GM23338 (cell line): ENCODE measurements around the gene METTL18. TPM values are rescaled to one million over a fixed set of nuclear protein-coding genes. Genes with fewer than 3 reads are reported as not detected.
A peak's percentile ranks its signal among the peaks of the same experiment; 100 is the strongest.

Experiments used
- ATAC-seq: fragments of 200-7000 bp; cut with Tn5 transposase; 3 replicates; pipeline ENCODE4 v1.9.1; 2020
- DNase-seq: peaks from one replicate; pipeline ENCODE4 v3.0.0-alpha.2; 2015; ENCODE audit warnings: low spot score
- H2AFZ ChIP-seq: fragments of 200-600 bp; sonication (generic); 2 replicates; pipeline ENCODE4 v1.8.0; 2016; ENCODE audit warnings: antibody characterized with exemption, mild to moderate bottlenecking, moderate library complexity
- H3F3A ChIP-seq: fragments of 200-600 bp; sonication (generic); replicated peaks from 2 replicates; pipeline ENCODE4 v1.8.0; 2017; ENCODE audit warnings: antibody characterized with exemption, mixed run types, low read depth
- H3K27ac ChIP-seq: fragments of 200-600 bp; sonication (generic); 2 replicates; pipeline ENCODE4 v1.6.1; 2016; ENCODE audit warnings: low read depth
- H3K27me3 ChIP-seq: fragments of 200-600 bp; sonication (generic); 2 replicates; pipeline ENCODE4 v1.8.0; 2016; ENCODE audit warnings: mild to moderate bottlenecking, mixed run types, moderate library complexity; ENCODE audit not compliant: insufficient read depth
- H3K36me3 ChIP-seq: fragments of 200-600 bp; sonication (generic); 2 replicates; pipeline ENCODE4 v1.8.0; 2016; ENCODE audit warnings: mild to moderate bottlenecking; ENCODE audit not compliant: insufficient read depth
- H3K4me1 ChIP-seq: fragments of 200-600 bp; sonication (generic); 2 replicates; pipeline ENCODE4 v1.8.0; 2016; ENCODE audit warnings: mild to moderate bottlenecking, moderate library complexity; ENCODE audit not compliant: insufficient read depth
- H3K4me2 ChIP-seq: fragments of 200-600 bp; sonication (generic); 2 replicates; pipeline ENCODE4 v1.7.1; 2017; ENCODE audit warnings: mixed run types
- H3K4me3 ChIP-seq: fragments of 200-600 bp; sonication (generic); 2 replicates; pipeline ENCODE4 v1.6.1; 2016; ENCODE audit warnings: mixed run types
- H3K79me2 ChIP-seq: fragments of 200-600 bp; sonication (generic); replicated peaks from 2 replicates; pipeline ENCODE4 v1.8.0; 2017; ENCODE audit warnings: mild to moderate bottlenecking; ENCODE audit not compliant: insufficient read depth
- H3K9me2 ChIP-seq: fragments of 200-600 bp; sonication (generic); 2 replicates; pipeline ENCODE4 v1.8.0; 2017; ENCODE audit not compliant: insufficient read depth
- H4K20me1 ChIP-seq: fragments of 200-600 bp; sonication (generic); replicated peaks from 2 replicates; pipeline ENCODE4 v1.8.0; 2017; ENCODE audit warnings: mild to moderate bottlenecking; ENCODE audit not compliant: insufficient read depth
- H3K27ac Mint-ChIP-seq: 2 replicates; pipeline ENCODE4 v1.8.0; 2020; ENCODE audit warnings: inconsistent platforms, mild to moderate bottlenecking, moderate library complexity, mixed read lengths
- H3K27me3 Mint-ChIP-seq: 3 replicates; pipeline ENCODE4 v1.8.0; 2022; ENCODE audit warnings: low read depth, mild to moderate bottlenecking, moderate library complexity, mixed read lengths, inconsistent platforms; ENCODE audit not compliant: insufficient read depth, poor library complexity
- H3K36me3 Mint-ChIP-seq: 3 replicates; pipeline ENCODE4 v1.8.0; 2021; ENCODE audit warnings: low read depth, mild to moderate bottlenecking, inconsistent platforms, moderate library complexity, mixed read lengths
- H3K4me1 Mint-ChIP-seq: 3 replicates; pipeline ENCODE4 v1.8.0; 2020; ENCODE audit warnings: mild to moderate bottlenecking, inconsistent platforms, mixed read lengths
- H3K4me3 Mint-ChIP-seq: 3 replicates; pipeline ENCODE4 v1.8.0; 2021; ENCODE audit warnings: moderate library complexity, mild to moderate bottlenecking, inconsistent platforms, mixed read lengths
- H3K9me3 Mint-ChIP-seq: 3 replicates; pipeline ENCODE4 v1.8.0; 2020; ENCODE audit warnings: moderate library complexity, mild to moderate bottlenecking, inconsistent platforms, mixed read lengths
- CREB1 ChIP-seq: fragments of 250-450 bp; sonication (Bioruptor Pico); IDR thresholded peaks from 2 replicates; pipeline ENCODE4 v1.5.0; 2020; ENCODE audit warnings: low read depth, mild to moderate bottlenecking, moderate library complexity
- CTCF ChIP-seq, 2 experiments: fragments of 200-600 bp in 1 of 2; sonication (generic) in 1 of 2; conservative IDR thresholded peaks; 2 replicates each; pipeline versions ENCODE4 v1.5.1 to v1.6.1; 2016 to 2017; ENCODE audit warnings: antibody characterized with exemption in 2 of 2, low read depth in 2 of 2, mild to moderate bottlenecking in 2 of 2, moderate library complexity in 1 of 2
- EZH2 ChIP-seq: fragments of 200-600 bp; sonication (generic); IDR thresholded peaks from one replicate; pipeline ENCODE4 v1.8.0; 2017; ENCODE audit warnings: antibody characterized with exemption, mild to moderate bottlenecking, low read depth; ENCODE audit not compliant: unreplicated experiment
- EZH2phosphoT487 ChIP-seq: fragments of 200-600 bp; sonication (generic); IDR thresholded peaks from one replicate; pipeline ENCODE4 v1.8.1; 2018; ENCODE audit warnings: antibody characterized with exemption; ENCODE audit not compliant: unreplicated experiment
- JUNB ChIP-seq: IDR thresholded peaks from one replicate; pipeline ENCODE4 v1.6.1; 2016; ENCODE audit warnings: antibody characterized with exemption; ENCODE audit not compliant: unreplicated experiment
- NANOG ChIP-seq: IDR thresholded peaks from 2 replicates; pipeline ENCODE4 v1.6.1; 2016; ENCODE audit warnings: antibody characterized with exemption, borderline replicate concordance
- POLR2AphosphoS5 ChIP-seq: IDR thresholded peaks from 2 replicates; pipeline ENCODE4 v1.6.1; 2016; ENCODE audit warnings: antibody characterized with exemption, low read depth
- STAT1 ChIP-seq: IDR thresholded peaks from one replicate; pipeline ENCODE4 v1.6.1; 2016; ENCODE audit warnings: antibody characterized with exemption; ENCODE audit not compliant: unreplicated experiment
- ZNF331 ChIP-seq: fragments of 250-450 bp; sonication (Bioruptor Pico); IDR thresholded peaks from 2 replicates; pipeline ENCODE4 v1.5.0; 2020; ENCODE audit warnings: low read depth, mild to moderate bottlenecking, moderate library complexity
- polyA plus RNA-seq: library from polyadenylated mRNA; unstranded; fragments of >200 nt; fragmentation: Nextera tagmentation; extraction: Ambion mirVana; gene quantifications from 2 replicates; pipeline ENCODE4 v1.2.1, GENCODE V29; 2016
- total RNA-seq: library from RNA; depleted of rRNA; stranded (reverse); fragments of >200 nt; shearing (Covaris generic); gene quantifications from 2 replicates; pipeline ENCODE4 v1.2.3, GENCODE V29; 2014
- TF ChIP-seq, protein P1 (sequence below): IDR thresholded peaks from one replicate; pipeline ENCODE4 v1.6.1; 2018; ENCODE audit warnings: antibody characterized with exemption; ENCODE audit not compliant: unreplicated experiment
- TF ChIP-seq, protein P2 (sequence below): IDR thresholded peaks from 2 replicates; pipeline ENCODE4 v1.6.1; 2016; ENCODE audit warnings: antibody characterized with exemption

METTL18 gene
- total and polyA plus RNA-seq, 2 experiments from 2014 or later, result 9.9 to 13.6 TPM

GRCh38 chr1:169753549-169753948 is 41.2 kb downstream of the METTL18 start:
- H3K9me3 Mint-ChIP-seq, result peaks cover 11% of the 10 kb centered on the region
- H3K27ac ChIP-seq, result no peak overlapping the region
- TF ChIP-seq POLR2AphosphoS5 (no peak), STAT1 (no peak), JUNB (no peak), CREB1 (CRISPR knock-in tag) (no peak), CTCF (conservative IDR thresholded peaks at IDR 0.05; ENCODE audit: low read depth in 2 of 2) (no peak), EZH2 (no peak), ZNF331 (CRISPR knock-in tag) (no peak), NANOG (no peak), EZH2phosphoT487 (no peak)
- TF ChIP-seq, protein P1, sequence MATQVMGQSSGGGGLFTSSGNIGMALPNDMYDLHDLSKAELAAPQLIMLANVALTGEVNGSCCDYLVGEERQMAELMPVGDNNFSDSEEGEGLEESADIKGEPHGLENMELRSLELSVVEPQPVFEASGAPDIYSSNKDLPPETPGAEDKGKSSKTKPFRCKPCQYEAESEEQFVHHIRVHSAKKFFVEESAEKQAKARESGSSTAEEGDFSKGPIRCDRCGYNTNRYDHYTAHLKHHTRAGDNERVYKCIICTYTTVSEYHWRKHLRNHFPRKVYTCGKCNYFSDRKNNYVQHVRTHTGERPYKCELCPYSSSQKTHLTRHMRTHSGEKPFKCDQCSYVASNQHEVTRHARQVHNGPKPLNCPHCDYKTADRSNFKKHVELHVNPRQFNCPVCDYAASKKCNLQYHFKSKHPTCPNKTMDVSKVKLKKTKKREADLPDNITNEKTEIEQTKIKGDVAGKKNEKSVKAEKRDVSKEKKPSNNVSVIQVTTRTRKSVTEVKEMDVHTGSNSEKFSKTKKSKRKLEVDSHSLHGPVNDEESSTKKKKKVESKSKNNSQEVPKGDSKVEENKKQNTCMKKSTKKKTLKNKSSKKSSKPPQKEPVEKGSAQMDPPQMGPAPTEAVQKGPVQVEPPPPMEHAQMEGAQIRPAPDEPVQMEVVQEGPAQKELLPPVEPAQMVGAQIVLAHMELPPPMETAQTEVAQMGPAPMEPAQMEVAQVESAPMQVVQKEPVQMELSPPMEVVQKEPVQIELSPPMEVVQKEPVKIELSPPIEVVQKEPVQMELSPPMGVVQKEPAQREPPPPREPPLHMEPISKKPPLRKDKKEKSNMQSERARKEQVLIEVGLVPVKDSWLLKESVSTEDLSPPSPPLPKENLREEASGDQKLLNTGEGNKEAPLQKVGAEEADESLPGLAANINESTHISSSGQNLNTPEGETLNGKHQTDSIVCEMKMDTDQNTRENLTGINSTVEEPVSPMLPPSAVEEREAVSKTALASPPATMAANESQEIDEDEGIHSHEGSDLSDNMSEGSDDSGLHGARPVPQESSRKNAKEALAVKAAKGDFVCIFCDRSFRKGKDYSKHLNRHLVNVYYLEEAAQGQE, result no peak
- no peaks in the 10 kb centered on the region for H3K36me3 ChIP-seq
- H3K27me3 ChIP-seq, result no peaks in the 10 kb centered on the region
- no peaks in the 10 kb centered on the region for H3K9me2 ChIP-seq
- H3K79me2 ChIP-seq, result no peaks in the 10 kb centered on the region
- no peaks in the 10 kb centered on the region for H4K20me1 ChIP-seq
- no peak overlapping the region for H2AFZ ChIP-seq
- no peak overlapping the region for H3K4me3 ChIP-seq
- H3K27ac Mint-ChIP-seq, result no peak overlapping the region
- DNase-seq (peak; percentile 15), ATAC-seq (peak; percentile 46; the same call in 2 of the 3 replicates)
- H3K27me3 Mint-ChIP-seq, result no peaks in the 10 kb centered on the region
- H3K4me2 ChIP-seq, result no peak overlapping the region
- peaks cover 5% of the 10 kb centered on the region; the same call in 1 of the 3 replicates for H3K36me3 Mint-ChIP-seq
- no peaks in the 10 kb centered on the region for H3K4me1 ChIP-seq
- no peak overlapping the region for H3K4me3 Mint-ChIP-seq
- no peaks in the 10 kb centered on the region for H3F3A ChIP-seq
- H3K4me1 Mint-ChIP-seq, result no peaks in the 10 kb centered on the region

DNA sequence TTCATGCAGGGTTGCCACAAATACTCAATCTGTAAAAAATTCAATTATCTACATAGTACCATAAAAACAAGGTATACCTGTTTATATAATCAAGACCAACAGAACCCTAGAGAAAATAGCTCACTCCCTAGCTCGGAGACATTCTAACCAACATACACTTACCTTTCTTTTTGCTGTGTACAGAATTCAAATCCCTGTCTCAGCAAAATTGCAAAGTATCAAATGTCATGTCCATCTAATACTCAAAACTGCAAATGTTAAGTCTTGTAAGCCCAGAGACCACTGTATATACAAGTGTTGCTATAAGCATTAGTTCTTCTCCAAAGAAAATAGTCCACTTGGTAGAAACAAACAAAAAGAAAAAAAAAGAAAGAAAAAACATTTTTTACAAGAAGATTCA is 44.7 kb downstream of the METTL18 start:
- H3K4me2 ChIP-seq, result no peak overlapping the region
- H3K27me3 ChIP-seq, result no peaks in the 10 kb centered on the region
- Mint-ChIP-seq H3K4me3 (no peak overlapping the region), H3K27me3 (no peaks in the 10 kb centered on the region), H3K27ac (no peak overlapping the region), H3K4me1 (peaks cover 13% of the 10 kb centered on the region), H3K9me3 (no peaks in the 10 kb centered on the region), H3K36me3 (no peaks in the 10 kb centered on the region)
- H3K4me1 ChIP-seq, result peaks cover 13% of the 10 kb centered on the region
- no peaks in the 10 kb centered on the region for H4K20me1 ChIP-seq
- no peak overlapping the region for H2AFZ ChIP-seq
- no peak overlapping the region for H3K27ac ChIP-seq
- H3K79me2 ChIP-seq, result no peaks in the 10 kb centered on the region
- no peaks in the 10 kb centered on the region for H3K9me2 ChIP-seq
- H3K4me3 ChIP-seq, result no peak overlapping the region
- H3K36me3 ChIP-seq, result no peaks in the 10 kb centered on the region
- DNase-seq (no peak), ATAC-seq (no peak)
- H3F3A ChIP-seq, result no peaks in the 10 kb centered on the region
- TF ChIP-seq EZH2phosphoT487 (no peak), NANOG (no peak), CTCF (conservative IDR thresholded peaks at IDR 0.05; ENCODE audit: low read depth in 2 of 2) (no peak), EZH2 (no peak), ZNF331 (CRISPR knock-in tag) (no peak)
- TF ChIP-seq, protein P1, result no peak
- TF ChIP-seq, protein P2, sequence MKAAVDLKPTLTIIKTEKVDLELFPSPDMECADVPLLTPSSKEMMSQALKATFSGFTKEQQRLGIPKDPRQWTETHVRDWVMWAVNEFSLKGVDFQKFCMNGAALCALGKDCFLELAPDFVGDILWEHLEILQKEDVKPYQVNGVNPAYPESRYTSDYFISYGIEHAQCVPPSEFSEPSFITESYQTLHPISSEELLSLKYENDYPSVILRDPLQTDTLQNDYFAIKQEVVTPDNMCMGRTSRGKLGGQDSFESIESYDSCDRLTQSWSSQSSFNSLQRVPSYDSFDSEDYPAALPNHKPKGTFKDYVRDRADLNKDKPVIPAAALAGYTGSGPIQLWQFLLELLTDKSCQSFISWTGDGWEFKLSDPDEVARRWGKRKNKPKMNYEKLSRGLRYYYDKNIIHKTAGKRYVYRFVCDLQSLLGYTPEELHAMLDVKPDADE, result no peak
